GM12865 (cell line): ENCODE data around the gene TSPAN13.

Source experiments
- DNase-seq: peaks from one replicate; pipeline ENCODE4 v3.0.0; 2010; ENCODE audit warnings: low read depth
- H3K4me3 ChIP-seq: 2 replicates; pipeline ENCODE4 v1.5.1; 2011; ENCODE audit warnings: mild to moderate bottlenecking, low read depth, low read length, control low read depth
- TF ChIP-seq, protein P1 (sequence below): IDR thresholded peaks from 2 replicates; pipeline ENCODE4 v1.5.1; 2011; ENCODE audit warnings: low read length, control low read depth, low read depth, inconsistent platforms; ENCODE audit not compliant: insufficient read depth; ENCODE audit errors: missing control alignments

The TSPAN13 gene

GRCh38 chr7:16770657-16771329 lies 17.2 kb downstream of the TSPAN13 start:
- H3K4me3 ChIP-seq, result no peak overlapping the region
- TF ChIP-seq, protein P1, sequence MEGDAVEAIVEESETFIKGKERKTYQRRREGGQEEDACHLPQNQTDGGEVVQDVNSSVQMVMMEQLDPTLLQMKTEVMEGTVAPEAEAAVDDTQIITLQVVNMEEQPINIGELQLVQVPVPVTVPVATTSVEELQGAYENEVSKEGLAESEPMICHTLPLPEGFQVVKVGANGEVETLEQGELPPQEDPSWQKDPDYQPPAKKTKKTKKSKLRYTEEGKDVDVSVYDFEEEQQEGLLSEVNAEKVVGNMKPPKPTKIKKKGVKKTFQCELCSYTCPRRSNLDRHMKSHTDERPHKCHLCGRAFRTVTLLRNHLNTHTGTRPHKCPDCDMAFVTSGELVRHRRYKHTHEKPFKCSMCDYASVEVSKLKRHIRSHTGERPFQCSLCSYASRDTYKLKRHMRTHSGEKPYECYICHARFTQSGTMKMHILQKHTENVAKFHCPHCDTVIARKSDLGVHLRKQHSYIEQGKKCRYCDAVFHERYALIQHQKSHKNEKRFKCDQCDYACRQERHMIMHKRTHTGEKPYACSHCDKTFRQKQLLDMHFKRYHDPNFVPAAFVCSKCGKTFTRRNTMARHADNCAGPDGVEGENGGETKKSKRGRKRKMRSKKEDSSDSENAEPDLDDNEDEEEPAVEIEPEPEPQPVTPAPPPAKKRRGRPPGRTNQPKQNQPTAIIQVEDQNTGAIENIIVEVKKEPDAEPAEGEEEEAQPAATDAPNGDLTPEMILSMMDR, result no peak
- no peak for DNase-seq

GRCh38 chr7:16773326-16773725 lies 19.8 kb downstream of the TSPAN13 start:
- TF ChIP-seq, protein P1, result no peak
- no peak overlapping the region for H3K4me3 ChIP-seq
- no peak for DNase-seq

GRCh38 chr7:16773884-16774283 lies 20.3 kb downstream of the TSPAN13 start:
- no peak overlapping the region for H3K4me3 ChIP-seq
- TF ChIP-seq, protein P1, result no peak
- no peak for DNase-seq

- H3K4me3 ChIP-seq, result no peak overlapping the region
- TF ChIP-seq, protein P1, result no peak
- DNase-seq, result no peak
Observed at GRCh38 chr7:16774294-16774693, 20.7 kb downstream of the TSPAN13 start.

DNA sequence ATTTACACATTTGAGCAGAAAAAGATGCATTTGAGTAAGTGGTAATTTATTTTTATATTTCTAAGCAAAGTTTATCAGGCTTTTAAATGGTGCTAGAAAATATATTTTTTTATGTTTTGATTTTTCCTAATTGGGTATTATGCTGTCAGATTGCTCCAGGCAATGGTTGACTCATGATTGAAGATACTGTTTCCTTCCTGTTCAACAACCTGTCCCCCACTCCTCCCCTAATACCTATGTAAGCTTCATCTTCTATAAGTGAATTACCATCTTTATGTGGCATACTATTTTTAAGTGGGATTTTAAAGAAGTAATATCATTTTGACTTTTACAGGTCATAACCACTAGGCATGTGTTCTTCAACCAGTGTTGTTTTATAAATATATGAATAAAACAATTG lies 21.4 kb downstream of the TSPAN13 start:
- TF ChIP-seq, protein P1, result no peak
- no peak overlapping the region for H3K4me3 ChIP-seq
- no peak for DNase-seq

DNA sequence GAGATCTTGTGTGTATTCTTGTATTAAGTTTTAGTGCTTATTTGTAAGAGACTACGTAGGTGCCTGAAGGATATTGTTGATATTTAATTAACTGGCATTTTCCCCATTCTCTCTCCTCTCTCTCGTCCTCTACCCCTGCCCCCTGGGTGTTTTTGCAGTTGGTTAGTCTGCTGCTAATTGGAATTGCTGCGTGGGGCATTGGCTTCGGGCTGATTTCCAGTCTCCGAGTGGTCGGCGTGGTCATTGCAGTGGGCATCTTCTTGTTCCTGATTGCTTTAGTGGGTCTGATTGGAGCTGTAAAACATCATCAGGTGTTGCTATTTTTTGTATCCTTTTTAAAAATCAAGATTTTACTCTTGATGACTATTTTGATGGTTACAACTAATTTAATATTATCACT lies 22.5 kb downstream of the TSPAN13 start:
- no peak overlapping the region for H3K4me3 ChIP-seq
- TF ChIP-seq, protein P1, result no peak
- DNase-seq, result no peak

- DNase-seq, result no peak
- TF ChIP-seq, protein P1, result no peak
- no peak overlapping the region for H3K4me3 ChIP-seq
Observed at GRCh38 chr7:16778476-16778875, 24.9 kb downstream of the TSPAN13 start.
